HL-60 (cell line): ENCODE data around the gene HELZ.

Source experiments
- CTCF ChIP-seq: IDR thresholded peaks from one replicate; pipeline ENCODE4 v1.5.1; 2011; ENCODE audit warnings: low read length, control low read depth, inconsistent platforms; ENCODE audit not compliant: insufficient read depth
- REST ChIP-seq: IDR thresholded peaks from 2 replicates; pipeline ENCODE4 v1.6.1; 2012; ENCODE audit warnings: low read depth; ENCODE audit not compliant: insufficient replicate concordance

GRCh38 chr17:67256075-67256732, 11.2 kb upstream of the HELZ start:
- no peak for TF ChIP-seq CTCF
- TF ChIP-seq REST, result no peak
